Measurements from ENCODE around the gene HOXC5.

The HOXC5 gene

GRCh38 chr12:54050482-54050810, 17.6 kb downstream of the HOXC5 start:
- DNase-seq: no peak

- no peak for DNase-seq
Observed at GRCh38 chr12:54051026-54051842, 18.4 kb downstream of the HOXC5 start.

GRCh38 chr12:54051874-54052437, 19.1 kb downstream of the HOXC5 start:
- DNase-seq: no peak

- no peak for DNase-seq
Observed at GRCh38 chr12:54052438-54053002, 19.7 kb downstream of the HOXC5 start.

- DNase-seq: no peak
Observed at GRCh38 chr12:54053003-54053750, 20.3 kb downstream of the HOXC5 start.

GRCh38 chr12:54053751-54054741, 21.2 kb downstream of the HOXC5 start, which contains the start of gene HOXC4:
Gene HOXC4, plus strand, starts transcription at chr12:54053835. Its CDS starts 88 bp downstream, at chr12:54053923.
- DNase-seq: no peak

GRCh38 chr12:54054742-54055194, 21.9 kb downstream of the HOXC5 start:
- no peak for DNase-seq

- DNase-seq: no peak
Observed at GRCh38 chr12:54055552-54055951, 22.7 kb downstream of the HOXC5 start.

GRCh38 chr12:54056110-54056509, 23.3 kb downstream of the HOXC5 start:
- no peak for DNase-seq

- DNase-seq: no peak
Observed at GRCh38 chr12:54058128-54058768, 25.4 kb downstream of the HOXC5 start.

- DNase-seq: no peak
Observed at GRCh38 chr12:54059668-54060067, 26.8 kb downstream of the HOXC5 start.

GRCh38 chr12:54060174-54060974, 27.5 kb downstream of the HOXC5 start:
- DNase-seq: no peak

GRCh38 chr12:54060975-54061778, 28.3 kb downstream of the HOXC5 start:
- no peak for DNase-seq

GRCh38 chr12:54065677-54066076, 32.8 kb downstream of the HOXC5 start:
- no peak for DNase-seq

GRCh38 chr12:54066408-54066807, 33.6 kb downstream of the HOXC5 start:
- no peak for DNase-seq

GRCh38 chr12:54068418-54069070, 35.7 kb downstream of the HOXC5 start:
- no peak for DNase-seq

- DNase-seq: no peak
Observed at GRCh38 chr12:54071942-54072341, 39.1 kb downstream of the HOXC5 start.

- no peak for DNase-seq
Observed at GRCh38 chr12:54074308-54074707, 41.5 kb downstream of the HOXC5 start.

GRCh38 chr12:54075409-54075808, 42.6 kb downstream of the HOXC5 start:
- DNase-seq: no peak
